Adrenal gland (tissue), 12 donors: Measurements from ENCODE around the gene ACAA2. TPM values are rescaled to one million over a fixed set of nuclear protein-coding genes. Genes with fewer than 3 reads are reported as not detected.

Experiments
- DNase-seq, 7 donors: peaks; one replicate each; pipeline ENCODE4 v3.0.0-alpha.2; 2019 to 2020
- H3K27ac ChIP-seq, 5 donors: fragments of 200-600 bp; sonication (generic) in 4 of 5; 1 replicate in 3 of 5; 2 replicates in 2 of 5; pipeline versions ENCODE4 v1.5.1 to v1.8.0; 2016 to 2020; ENCODE audit warnings: mild to moderate bottlenecking in 1 of 5
- H3K27me3 ChIP-seq: fragments of 200-600 bp; 2 replicates; pipeline ENCODE4 v1.8.0; 2021
- H3K36me3 ChIP-seq, 2 donors: fragments of 200-600 bp; replicated peaks in 1 of 2; 1 replicate in 1 of 2; 2 replicates in 1 of 2; pipeline versions ENCODE4 v1.5.1 to v1.8.0; 2018 to 2022
- H3K4me1 ChIP-seq, 2 donors: fragments of 200-600 bp; replicated peaks in 1 of 2; 1 replicate in 1 of 2; 2 replicates in 1 of 2; pipeline versions ENCODE4 v1.5.1 to v1.8.0; 2018 to 2021
- H3K4me3 ChIP-seq, 4 donors: fragments of 200-600 bp; sonication (generic) in 3 of 4; one replicate each; pipeline ENCODE4 v1.5.1; 2016 to 2018
- H3K9me3 ChIP-seq, 3 donors: fragments of 200-600 bp; sonication (generic) in 1 of 3; replicated peaks in 1 of 3; 1 replicate in 2 of 3; 2 replicates in 1 of 3; pipeline versions ENCODE4 v1.5.1 to v1.8.0; 2016 to 2021
- CTCF ChIP-seq, 6 experiments: fragments of 450-650 bp in 4 of 6; fragments of 200-600 bp in 2 of 6; sonication (generic) in 1 of 6; IDR thresholded peaks; 1 replicate in 5 of 6; 2 replicates in 1 of 6; pipeline versions ENCODE4 v1.5.1 to v1.8.0; 2016 to 2021; ENCODE audit warnings: antibody characterized with exemption in 6 of 6, mild to moderate bottlenecking in 2 of 6, moderate library complexity in 1 of 6
- POLR2A ChIP-seq, 2 donors: fragments of 450-650 bp; IDR thresholded peaks; one replicate each; pipeline ENCODE4 v1.6.1; 2017; ENCODE audit warnings: antibody characterized with exemption in 2 of 2, mild to moderate bottlenecking in 2 of 2, moderate library complexity in 1 of 2
- WGBS, 4 donors: extraction: QIAGEN DNeasy Blood & Tissue Kit in 2 of 4; methylation state at CpG; one replicate each; pipeline versions ENCODE4 v1.1.5 to v1.1.7; 2013 to 2017; 5-methylcytosine and 5-hydroxymethylcytosine counted together
- intact Hi-C, 2 donors: fragments of 100-400 bp; cut with DNase I; formaldehyde crosslinking; loops; one replicate each; pipeline versions ENCODE4 v1.14.1 to v1.15.0; 2022 to 2023
- polyA plus RNA-seq, 3 donors: library from polyadenylated mRNA; stranded (reverse); fragments of 200-250 nt in 2 of 3; fragments of 350-450 nt in 1 of 3; fragmentation: Illumina TruSeq in 1 of 3; extraction: RNeasy Lipid Tissue Mini Kit (QIAGEN cat#74804) in 1 of 3; gene quantifications; one replicate each; pipeline ENCODE4 v1.2.3, GENCODE V29; 2013 to 2014
- small RNA-seq, 2 donors: library from RNA; depleted of rRNA; stranded (forward); fragments of <200 nt; gene quantifications; one replicate each; pipeline ENCODE3, GENCODE V24; 2016
- total RNA-seq, 9 donors: library from RNA; depleted of rRNA in 4 of 9; stranded (reverse); fragments of >200 nt in 4 of 9; fragments of 120-200 nt in 1 of 9; fragmentation: NEBNext Ultra II Directional in 1 of 9; extraction: Animal tissue kit (Norgen Biotek cat#: 25700) in 1 of 9; gene quantifications; one replicate each; pipeline versions ENCODE4 v1.1.0 to v1.2.4, GENCODE V29; 2013 to 2023
- donor health status: healthy with polysubstance abuse.
- donor health status: Bipolar disorder and iron deficiency.
- donor health status: DM: yes; HTN: yes; CAD: no.
- donor health status: DM: no; HTN: no; CAD: no.
- donor health status: DM: no; HTN: no; CAD: no.
- donor health status: DM: yes; HTN: yes; CAD: no.

Gene ACAA2
- total and polyA plus RNA-seq, 12 donors, result 21.4 to 197 (median 105) TPM

GRCh38 chr18:49738721-49739120 lies 74.6 kb downstream of the ACAA2 start:
- intact Hi-C loops, result no loop called here
- H3K36me3 ChIP-seq, result no peaks in the 10 kb centered on the region
- WGBS, 4 donors, result 91 to 92% (median 92%) methylated on average over 4 of the region's 4 CpGs
- TF ChIP-seq CTCF (IDR thresholded peaks at IDR 0.05), result no peak
- TF ChIP-seq POLR2A (IDR thresholded peaks at IDR 0.05), result no peak
- H3K27ac ChIP-seq, result no peak overlapping the region
- H3K27me3 ChIP-seq, result no peaks in the 10 kb centered on the region
- DNase-seq, result no peak
- H3K9me3 ChIP-seq, result no peaks in the 10 kb centered on the region
- no peaks in the 10 kb centered on the region for H3K4me1 ChIP-seq
- H3K4me3 ChIP-seq, result no peak overlapping the region

DNA sequence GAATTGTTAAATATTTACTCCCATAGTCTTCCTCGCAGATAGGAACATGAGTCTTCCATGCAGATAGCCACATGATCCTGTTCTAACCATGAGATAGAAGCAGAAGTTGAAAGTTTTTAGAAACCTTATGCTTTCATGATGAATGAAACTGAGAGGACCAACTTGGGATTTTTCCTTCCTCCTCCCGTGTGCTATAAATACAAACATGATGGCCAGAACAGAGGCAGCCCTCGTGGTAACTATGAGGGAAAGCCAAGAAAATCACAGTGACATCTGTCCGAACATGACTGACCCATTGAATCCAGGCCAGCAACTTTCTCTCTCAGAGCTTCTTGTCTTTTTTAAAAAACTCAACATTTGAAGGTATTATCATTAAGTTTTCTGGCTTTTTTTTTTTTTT lies 78.5 kb downstream of the ACAA2 start:
- no peaks in the 10 kb centered on the region for H3K27me3 ChIP-seq
- no peaks in the 10 kb centered on the region for H3K9me3 ChIP-seq
- TF ChIP-seq CTCF (IDR thresholded peaks at IDR 0.05) (no peak), POLR2A (IDR thresholded peaks at IDR 0.05) (no peak)
- no peaks in the 10 kb centered on the region for H3K4me1 ChIP-seq
- no peak for DNase-seq
- no peak overlapping the region for H3K4me3 ChIP-seq
- no peaks in the 10 kb centered on the region for H3K36me3 ChIP-seq
- 44 to 58% (median 54%) methylated on average over 4 of the region's 4 CpGs for WGBS, 4 donors
- H3K27ac ChIP-seq, result no peak overlapping the region
- intact Hi-C loops, result no loop called here

GRCh38 chr18:49733896-49734585 lies 79.3 kb downstream of the ACAA2 start:
- H3K27me3 ChIP-seq, result no peaks in the 10 kb centered on the region
- no peak for DNase-seq
- H3K27ac ChIP-seq, result no peak overlapping the region
- no peaks in the 10 kb centered on the region for H3K36me3 ChIP-seq
- intact Hi-C loops, result no loop called here
- 48 to 55% (median 49%) methylated on average over 8 of the region's 8 CpGs for WGBS, 4 donors
- H3K9me3 ChIP-seq, result no peaks in the 10 kb centered on the region
- no peaks in the 10 kb centered on the region for H3K4me1 ChIP-seq
- TF ChIP-seq POLR2A (IDR thresholded peaks at IDR 0.05), result no peak
- no peak for TF ChIP-seq CTCF (IDR thresholded peaks at IDR 0.05)
- no peak overlapping the region for H3K4me3 ChIP-seq

DNA sequence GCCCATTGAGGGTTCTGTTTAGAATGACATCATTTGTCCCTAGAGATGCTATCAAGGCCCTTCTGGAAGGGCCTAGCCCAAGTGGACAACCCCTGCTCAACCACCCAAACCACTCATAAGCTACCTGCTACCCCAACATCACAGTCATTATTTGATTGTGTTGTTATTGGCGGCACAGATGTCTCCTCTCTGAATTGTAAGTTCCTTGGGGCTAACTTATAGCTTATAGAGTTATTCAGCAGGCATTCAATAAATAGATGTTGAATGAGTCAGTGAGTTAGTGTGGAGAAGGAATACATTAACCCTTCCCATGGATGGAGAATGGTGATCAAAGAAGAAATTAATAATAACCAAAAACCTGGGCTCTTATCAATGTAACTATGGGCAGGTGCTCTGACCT lies 80.0 kb downstream of the ACAA2 start:
- WGBS, 4 donors, result 92 to 100% (median 98%) methylated on average over 1 of the region's 1 CpG
- no peaks in the 10 kb centered on the region for H3K27me3 ChIP-seq

More for the DNA sequence above, 80.0 kb downstream of the ACAA2 start:
- TF ChIP-seq CTCF (IDR thresholded peaks at IDR 0.05) (no peak), POLR2A (IDR thresholded peaks at IDR 0.05) (no peak)
- intact Hi-C loops, result no loop called here
- Histone ChIP-seq H3K36me3 (no peaks in the 10 kb centered on the region), H3K4me1 (no peaks in the 10 kb centered on the region), H3K9me3 (no peaks in the 10 kb centered on the region), H3K27ac (no peak overlapping the region), H3K4me3 (no peak overlapping the region)
- DNase-seq, result no peak

Small RNA genes within 50 kb of the gene (small RNA-seq; reads per million reads assigned to genes)
- gene RF00283 (0 reads per million in 2 donors), gene SCARNA17 (0 reads per million in 2 donors)
